Stimulated activated naive CD8-positive, alpha-beta T cell treated with anti-CD3 and anti-CD28 coated beads, Interleukin-15, Interleukin-2, amounts not matched to agents 100 U/mL and 50 U/mL, for 24 hours (primary cell): Measurements from ENCODE around the gene MGAM2.

Experiments used
- ATAC-seq: fragments of 150-1000 bp; cut with Tn5 transposase; one replicate; pipeline ENCODE4 v1.10.0; 2021
- DNase-seq: peaks from one replicate; pipeline ENCODE4 v3.0.0; 2021

MGAM2 gene

DNA sequence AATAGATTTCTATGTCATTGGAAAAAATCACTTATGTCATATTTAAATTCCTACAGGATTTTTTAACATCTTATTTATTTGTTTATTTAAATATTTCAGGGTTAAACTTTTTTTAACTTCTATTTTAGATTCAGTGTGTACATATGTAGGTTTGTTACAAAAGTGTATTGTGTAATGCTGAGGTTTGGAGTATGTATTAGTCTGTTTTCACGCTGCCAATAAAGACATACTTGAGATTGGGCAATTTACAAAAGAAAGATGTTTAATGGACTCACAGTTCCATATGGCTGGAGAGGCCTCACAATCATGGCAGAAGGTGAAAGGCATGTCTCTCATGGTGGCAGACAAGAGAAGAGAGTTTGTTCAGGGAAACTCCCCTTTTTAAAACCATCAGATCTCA, 65.4 kb downstream of the MGAM2 start:
- DNase-seq (no peak), ATAC-seq (no peak)

DNA sequence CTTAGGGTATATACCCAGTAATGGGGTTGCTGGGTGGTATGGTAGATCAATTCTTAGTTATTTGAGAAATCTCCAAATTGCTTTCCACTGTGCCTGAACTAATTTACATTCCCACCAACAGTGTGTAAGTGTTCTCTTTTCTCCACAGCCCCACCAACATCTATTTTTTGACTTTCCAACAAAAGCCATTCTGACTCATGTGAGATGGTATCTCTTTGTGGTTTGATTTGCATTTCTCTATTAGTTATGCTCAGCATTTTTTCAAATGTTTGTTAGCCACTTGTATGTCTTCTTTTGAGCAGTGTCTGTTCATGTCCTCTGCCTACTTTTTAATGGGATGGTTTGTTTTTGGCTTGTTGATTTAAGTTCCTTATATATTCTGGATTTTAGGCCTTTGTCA, 66.4 kb downstream of the MGAM2 start:
- DNase-seq (no peak), ATAC-seq (peak; percentile 52)

- DNase-seq (no peak), ATAC-seq (no peak)
These were observed 68.9 kb downstream of the MGAM2 start for GRCh38 chr7:142180426-142180825.

DNA sequence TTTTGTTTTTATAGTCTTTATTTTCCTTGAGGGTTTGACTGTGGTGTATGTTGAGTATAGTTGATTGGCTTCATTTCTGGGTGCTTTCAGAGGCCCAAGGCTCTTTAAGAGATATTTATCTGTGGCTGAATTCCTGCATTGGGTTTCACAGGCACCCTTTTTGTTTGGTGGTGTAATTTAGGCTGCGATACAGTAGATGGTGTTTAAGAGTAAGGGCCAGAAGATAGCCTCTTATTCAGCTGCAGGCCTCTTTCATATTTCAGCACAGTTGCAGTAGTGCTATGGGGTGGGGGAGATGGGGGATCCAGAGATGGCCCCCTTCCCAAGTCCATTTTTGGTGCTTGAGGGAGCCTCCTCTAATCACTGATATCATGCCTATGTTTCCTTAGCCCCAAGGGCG, 69.7 kb downstream of the MGAM2 start:
- ATAC-seq (no peak), DNase-seq (no peak)

GRCh38 chr7:142181966-142182365, 70.4 kb downstream of the MGAM2 start:
- ATAC-seq (no peak), DNase-seq (no peak)

DNA sequence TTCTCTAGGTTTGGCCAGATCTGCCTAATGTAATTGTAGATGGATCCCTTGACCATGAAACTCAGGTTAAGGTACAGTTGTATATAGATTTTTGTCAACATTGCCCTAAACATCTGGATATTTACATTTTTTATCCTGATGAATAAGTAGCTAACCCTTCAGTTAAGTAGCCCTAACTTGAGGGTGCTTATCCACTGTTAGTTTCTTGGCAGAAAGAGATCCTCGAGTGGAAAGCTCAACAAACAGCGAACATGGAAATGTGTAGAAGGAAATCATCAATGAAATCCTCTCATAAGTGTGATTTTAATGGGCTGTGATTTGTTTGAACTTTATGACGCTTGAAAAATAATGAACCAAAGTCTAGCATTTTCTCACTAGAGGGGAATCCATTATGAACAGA, 73.6 kb downstream of the MGAM2 start:
- DNase-seq: no peak
- ATAC-seq: no peak

DNA sequence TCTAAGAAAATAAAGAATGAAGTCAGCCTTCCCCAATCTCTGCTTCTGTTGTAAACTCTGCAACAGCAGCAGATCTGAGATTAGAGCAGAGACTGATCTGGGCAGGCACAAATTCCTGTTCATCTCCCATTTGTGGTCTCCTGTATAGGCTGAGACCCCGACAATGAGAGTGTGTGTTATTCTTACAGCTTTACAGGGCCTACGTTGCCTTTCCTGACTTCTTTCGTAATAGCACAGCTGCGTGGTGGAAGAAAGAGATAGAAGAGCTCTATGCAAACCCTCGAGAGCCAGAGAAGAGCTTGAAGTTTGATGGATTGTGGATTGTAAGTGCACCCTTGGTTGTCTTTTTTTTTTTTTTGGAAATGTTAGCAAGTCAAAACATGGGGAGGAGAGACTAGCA, 74.3 kb downstream of the MGAM2 start:
- DNase-seq (no peak), ATAC-seq (no peak)

DNA sequence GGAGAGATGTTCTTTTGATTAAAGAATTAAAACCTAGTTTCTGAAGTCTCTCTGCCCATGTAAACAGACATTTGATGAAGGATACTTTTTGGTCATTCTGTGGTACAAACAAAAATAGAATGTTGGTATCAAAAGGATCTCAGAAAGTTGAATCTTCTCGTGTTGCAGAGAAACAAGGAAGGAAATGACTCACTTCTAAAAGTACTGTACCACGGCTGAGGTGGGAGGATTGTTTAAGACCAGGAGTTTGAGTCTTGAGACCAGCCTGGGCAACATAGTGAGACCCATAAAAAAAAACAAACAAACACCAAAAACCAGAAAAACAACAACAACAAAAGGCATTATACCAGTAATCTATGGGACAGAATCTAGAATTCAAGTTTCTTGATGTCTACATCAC, 76.6 kb downstream of the MGAM2 start:
- ATAC-seq (no peak), DNase-seq (no peak)

DNA sequence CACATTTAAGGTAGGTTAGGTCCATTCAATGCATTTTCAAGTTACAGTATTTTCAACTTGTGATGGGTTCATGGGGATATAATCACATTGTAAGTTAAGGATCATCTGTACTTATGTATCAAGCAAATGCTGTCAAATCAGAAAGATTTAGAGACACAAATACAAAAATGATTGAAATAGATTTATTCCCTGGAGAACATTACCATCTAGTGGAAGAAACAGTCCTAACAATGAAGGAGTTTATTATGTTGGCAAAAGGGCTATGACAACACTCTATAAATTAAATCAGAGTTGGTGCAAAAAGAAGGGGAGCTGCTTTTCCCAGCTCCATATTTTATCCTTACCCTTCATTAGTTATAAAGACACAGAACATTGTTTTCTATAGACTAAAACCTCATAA, 77.3 kb downstream of the MGAM2 start:
- no peak for DNase-seq
- no peak for ATAC-seq

GRCh38 chr7:142194201-142194600, 82.7 kb downstream of the MGAM2 start:
- DNase-seq: no peak
- ATAC-seq: no peak

- ATAC-seq: no peak
- no peak for DNase-seq
These were observed 84.7 kb downstream of the MGAM2 start for GRCh38 chr7:142196066-142196840.

GRCh38 chr7:142200206-142200605, 88.7 kb downstream of the MGAM2 start:
- DNase-seq: no peak
- no peak for ATAC-seq

- ATAC-seq (no peak), DNase-seq (no peak)
These were observed 117.1 kb downstream of the MGAM2 start for GRCh38 chr7:142228537-142229104.

GRCh38 chr7:142231716-142232115, 120.2 kb downstream of the MGAM2 start:
- DNase-seq: no peak
- ATAC-seq: no peak

DNA sequence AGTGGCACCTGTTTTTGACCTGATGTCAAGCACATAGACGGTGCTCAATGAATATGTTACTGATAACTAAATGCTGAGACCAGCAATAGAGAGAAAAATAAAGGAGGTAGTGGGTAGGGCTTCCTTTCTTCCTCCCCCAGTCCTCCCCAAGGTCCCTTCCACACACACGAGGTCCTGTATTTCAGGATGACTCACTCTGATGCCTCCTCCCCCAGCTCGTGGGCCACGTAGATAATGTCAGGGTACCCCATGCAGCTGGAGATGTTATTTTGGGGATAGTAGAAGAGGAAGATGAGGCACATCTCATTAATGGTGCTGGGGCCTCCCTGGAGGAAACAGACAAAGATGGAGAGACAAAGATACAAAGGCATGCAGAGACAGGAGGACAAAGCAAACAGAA, 129.0 kb downstream of the MGAM2 start:
- no peak for DNase-seq

GRCh38 chr7:142243823-142244222, 132.3 kb downstream of the MGAM2 start:
- ATAC-seq: no peak

More for the DNA sequence above, 129.0 kb downstream of the MGAM2 start:
- no peak for ATAC-seq

GRCh38 chr7:142248166-142249160, 136.9 kb downstream of the MGAM2 start:
- DNase-seq: no peak
- ATAC-seq: no peak

More at GRCh38 chr7:142243823-142244222, 132.3 kb downstream of the MGAM2 start:
- DNase-seq: no peak

DNA sequence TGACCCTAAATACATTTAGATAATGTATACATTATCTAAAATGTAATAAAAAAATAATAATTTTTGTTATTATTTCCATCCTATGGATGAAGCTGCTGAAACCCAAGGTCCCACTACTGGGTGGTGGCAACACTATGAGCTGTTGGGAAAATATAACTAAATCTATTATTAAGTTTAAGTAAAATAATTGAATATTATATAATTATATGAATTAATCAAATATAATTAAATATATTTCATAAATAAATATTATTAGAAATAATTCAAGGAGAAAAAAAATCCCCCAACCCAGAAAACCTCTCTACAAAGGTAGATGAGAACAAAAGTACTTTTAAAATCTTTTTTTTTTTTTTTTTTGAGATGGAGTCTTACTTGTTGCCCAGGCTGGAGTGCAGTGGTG, 138.4 kb downstream of the MGAM2 start:
- DNase-seq (no peak), ATAC-seq (no peak)

- DNase-seq: no peak
- ATAC-seq: no peak
These were observed 139.2 kb downstream of the MGAM2 start for GRCh38 chr7:142250705-142251104.

DNA sequence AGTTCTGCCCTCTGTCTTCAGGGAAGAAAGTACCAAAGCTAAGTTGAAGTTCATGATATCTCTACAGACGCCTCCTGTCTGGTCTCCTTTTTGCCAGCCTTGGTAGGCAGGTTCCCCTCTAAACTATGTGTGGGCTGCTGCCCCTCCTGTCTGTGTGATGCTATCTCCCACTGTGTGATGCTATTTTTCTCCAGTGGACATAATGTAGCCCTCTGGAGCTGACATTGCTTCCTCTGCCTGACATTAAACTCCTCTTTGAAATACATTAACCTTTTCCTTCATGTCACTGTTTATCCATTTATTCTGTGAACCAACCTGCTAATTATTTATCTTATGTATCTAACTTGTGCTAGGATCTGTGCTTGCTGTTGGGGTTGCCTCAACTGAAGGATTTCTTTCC, 146.4 kb downstream of the MGAM2 start, which contains the start of gene PRSS58:
Gene PRSS58 (minus strand): TSS at position 101 of the 400 bp plus-strand sequence. CDS start 351 bp downstream, outside the sequence.
- no peak for ATAC-seq
- no peak for DNase-seq

- ATAC-seq (no peak), DNase-seq (no peak)
These were observed 152.3 kb downstream of the MGAM2 start for GRCh38 chr7:142263598-142264380.
